ENCODE data around the gene FUT3.
A peak's percentile ranks its signal among the peaks of the same experiment; 100 is the strongest.

The FUT3 gene

DNA sequence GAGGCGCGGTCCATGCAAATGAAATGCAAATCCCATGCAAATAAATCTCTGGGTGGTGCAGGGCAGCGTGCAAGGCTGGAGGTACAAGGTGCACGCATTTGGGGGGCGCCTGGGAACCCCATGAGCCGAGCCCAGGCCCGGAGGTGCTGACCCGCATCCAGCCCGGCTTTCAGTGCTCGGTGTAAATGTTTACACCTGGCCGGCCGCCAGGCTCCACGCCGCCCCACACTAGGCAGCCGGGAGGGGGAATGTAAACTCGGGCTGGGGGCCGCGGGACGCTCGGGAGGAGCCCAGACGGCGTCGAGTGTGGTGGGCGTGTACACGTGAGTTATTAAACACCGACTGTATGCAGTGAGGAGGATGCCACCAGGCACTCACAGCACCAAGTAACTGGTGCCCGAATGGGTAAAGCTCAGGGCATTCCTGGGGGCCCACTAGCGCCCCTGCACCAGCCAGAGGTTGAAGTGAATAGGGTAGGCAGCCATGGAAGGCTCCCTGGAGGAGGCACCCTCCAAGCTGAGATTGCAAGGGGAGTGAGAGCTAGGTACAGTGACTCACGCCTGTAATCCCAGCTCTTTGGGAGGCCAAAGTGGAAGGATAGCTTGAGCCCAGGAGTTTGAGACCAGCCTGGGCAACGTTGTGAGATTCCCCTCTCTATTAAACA lies 28.9 kb downstream of the FUT3 start:
- no peak for DNase-seq

DNA sequence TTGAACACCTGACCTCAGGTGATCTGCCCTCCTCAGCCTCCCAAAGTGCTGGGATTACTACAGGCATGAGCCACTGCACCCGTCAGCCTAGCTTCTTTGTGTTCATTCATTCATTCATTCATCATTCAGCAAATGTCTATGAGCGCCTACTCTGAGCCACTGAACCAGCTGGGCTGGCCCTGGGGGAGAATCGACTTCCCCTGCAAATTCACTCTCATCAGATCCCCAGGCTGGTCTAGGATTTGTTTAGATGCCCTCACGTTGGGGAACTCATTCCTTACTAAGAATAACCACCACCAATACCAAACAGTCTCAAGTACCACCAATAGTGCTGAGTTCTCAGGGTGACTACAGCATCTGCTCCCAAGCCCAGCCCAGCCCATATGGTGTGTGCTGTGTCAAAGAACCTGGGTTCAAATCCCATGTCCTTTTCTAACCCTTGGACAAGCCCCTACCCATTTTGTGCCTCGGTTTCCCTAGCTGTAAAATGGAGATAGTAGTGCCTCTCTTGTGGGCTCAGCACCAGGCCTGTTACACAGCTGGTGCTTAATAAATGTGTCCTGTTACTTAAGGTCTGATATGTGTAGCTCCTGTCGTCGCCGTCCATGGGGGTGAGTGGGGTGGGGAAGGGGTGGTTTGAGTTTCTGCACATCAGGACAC lies 29.6 kb downstream of the FUT3 start:
- no peak for DNase-seq

DNA sequence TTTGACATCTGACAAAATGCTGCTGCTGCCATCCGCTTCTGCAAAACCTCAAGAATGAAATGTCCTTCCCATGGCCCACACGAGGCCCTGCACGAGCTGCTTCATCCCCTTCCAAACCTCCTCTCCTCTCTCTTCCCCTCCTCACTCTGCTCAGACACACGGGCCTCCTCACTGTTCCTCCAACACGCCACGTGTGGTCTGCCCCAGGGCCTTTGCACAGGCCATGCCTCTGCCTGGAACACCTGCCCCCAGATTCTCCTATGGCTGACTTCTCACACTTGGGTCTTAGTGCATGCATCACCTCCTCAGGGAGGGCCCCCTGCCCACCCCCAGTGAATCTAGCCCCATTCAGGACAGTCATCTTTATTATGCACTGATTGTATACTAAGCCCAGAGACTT lies 30.5 kb downstream of the FUT3 start:
- DNase-seq: no peak

DNA sequence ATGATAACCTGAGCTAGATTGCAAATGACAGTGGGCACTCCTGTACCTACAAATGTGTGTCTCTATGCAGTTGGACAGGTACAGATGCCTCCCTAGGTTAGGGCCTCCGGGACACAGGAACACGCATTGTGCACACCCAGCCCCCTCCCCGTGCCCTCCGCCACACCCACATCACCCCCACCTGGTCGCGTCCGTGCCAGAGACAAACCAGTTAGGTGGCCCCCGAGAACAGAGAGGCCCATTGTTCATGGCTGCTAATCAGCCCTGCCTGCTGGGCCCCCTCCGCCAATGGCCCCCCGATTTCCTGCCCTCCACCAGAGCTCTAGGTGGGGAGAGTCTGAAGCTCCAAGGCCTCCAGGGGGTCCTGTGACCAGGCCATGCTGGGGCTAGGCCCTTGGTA lies 32.7 kb downstream of the FUT3 start:
- no peak for DNase-seq

DNA sequence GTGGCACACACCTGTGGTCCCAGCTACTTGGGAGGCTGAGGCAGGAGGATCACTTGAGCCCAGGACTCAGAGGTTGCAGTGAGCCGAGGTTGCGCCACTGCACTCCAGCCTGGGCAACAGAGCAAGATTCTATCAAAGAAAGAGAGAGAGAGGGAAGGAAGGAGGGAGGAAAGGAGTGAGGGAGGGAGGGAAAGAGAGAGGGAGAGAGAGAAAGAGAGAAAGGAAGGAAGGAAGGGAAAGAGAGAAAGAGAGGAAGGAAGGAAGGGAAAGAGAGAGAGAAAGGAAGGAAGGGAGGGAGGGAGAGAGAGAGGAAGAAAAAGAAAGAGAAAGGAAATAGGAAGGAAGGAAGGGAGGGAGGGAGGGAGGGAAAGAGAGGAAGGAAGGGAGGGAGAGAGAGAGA lies 34.0 kb downstream of the FUT3 start:
- DNase-seq: no peak

DNA sequence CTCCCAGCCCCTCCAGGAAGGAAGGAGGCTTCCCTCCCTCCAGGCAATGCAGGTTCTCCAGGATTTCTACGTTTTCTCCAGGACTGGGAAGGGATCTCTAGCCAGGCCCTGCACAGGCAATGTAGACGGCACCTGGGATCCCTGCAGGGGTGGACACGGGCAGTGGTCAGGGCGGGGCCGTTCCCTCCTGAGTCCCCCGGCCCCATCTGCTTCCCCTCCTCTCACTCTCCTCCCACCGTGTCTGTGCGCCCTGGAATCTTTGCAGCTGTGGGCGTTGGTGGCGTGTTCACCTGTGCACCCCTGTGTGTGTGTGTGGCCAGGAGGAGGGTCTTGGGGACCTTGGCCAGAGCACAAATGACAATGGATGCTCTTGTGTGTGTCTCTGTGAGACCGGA lies 36.4 kb downstream of the FUT3 start:
- no peak for DNase-seq

DNA sequence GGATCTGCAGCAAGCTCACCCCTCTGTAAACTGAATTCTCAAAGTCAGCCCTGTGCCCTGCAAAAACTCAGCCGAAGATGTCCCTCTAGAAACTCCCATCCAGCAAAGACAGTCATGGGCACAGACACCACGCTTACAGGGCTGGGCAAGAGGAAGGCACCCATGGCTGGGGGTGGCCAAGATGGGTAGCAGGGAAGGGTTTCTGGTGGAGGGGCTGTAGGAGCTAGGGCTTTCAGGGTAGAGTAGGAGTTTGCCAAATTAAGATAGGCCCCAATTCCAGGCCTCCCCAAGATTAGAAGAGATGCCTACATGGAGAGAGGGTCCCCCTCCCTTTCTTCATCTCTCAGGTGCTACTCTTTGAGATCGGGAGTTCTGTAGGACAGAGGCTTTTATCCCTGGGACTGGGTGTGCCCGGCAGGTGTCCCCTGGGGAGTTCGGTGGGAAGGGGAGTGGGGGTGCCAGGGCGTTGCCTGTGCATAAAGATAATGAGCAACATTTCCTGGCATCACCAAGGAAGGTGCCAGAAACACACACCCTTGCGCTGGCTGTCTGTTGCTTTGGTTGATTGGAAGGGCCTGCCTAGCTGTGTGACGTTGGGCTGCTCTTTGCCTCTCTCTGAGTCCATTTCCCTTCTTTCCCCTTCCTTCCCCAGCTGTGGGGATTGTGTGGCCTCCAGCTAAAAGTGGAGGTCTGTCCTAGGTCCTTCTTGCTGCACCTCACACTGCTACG lies 37.0 kb downstream of the FUT3 start:
- DNase-seq: no peak

DNA sequence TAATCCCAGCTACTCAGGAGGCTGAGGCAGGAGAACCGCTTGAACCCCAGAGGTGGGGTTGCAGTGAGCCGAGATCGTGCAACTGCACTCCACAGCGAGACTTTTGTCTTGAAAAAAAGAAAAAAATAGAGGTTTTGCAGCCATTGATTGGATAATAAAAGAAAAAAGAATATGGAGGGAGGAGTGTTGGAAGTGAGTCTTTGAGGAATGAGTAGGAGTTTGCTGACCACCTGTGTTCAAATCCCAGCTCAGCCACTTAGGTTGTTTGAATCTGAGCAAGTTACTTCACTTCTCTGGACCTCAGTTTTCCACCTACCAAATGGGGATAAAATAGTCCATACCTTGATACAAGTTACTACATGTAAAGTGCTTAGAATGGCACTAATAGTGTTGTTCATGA lies 40.1 kb downstream of the FUT3 start:
- DNase-seq: no peak

DNA sequence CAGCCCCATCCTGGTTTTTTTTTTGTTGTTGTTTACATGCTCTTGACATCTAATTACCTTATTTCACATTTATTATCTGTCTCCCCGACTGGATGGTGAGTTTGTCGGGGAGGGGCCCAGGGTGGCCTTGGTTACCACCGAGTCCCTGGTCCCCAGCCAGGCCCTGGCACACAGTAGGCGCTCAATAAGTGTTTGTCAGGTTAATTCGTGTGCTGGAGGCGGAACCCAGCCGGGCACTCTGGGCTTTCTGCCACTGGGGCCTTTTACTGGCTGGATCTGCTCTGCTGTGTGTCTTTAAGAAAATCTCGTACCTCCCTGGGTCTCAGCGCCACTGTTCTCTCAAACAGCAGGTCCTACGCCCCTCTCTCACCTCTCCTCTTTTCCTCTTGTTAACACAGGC lies 41.8 kb downstream of the FUT3 start:
- DNase-seq: no peak

DNA sequence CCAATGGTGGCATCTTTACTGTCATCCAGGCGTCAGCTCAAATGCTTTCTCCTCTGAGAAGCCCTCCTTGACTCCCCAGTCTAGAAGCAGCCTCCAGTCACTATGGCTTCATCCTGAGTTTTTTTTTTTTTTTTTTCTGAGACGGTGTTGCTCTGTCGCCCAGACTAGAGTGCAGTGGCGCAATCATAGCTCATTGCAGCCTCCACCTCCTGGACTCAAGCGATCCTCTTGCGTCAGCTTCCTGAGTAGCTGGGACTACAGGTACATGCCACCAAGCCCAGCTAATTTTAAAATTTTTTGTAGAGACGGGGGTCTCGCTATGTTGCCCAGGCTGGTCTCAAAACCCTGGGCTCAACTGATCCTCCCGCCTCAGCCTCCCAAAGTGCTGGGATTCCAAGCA lies 42.2 kb downstream of the FUT3 start:
- DNase-seq: no peak

DNA sequence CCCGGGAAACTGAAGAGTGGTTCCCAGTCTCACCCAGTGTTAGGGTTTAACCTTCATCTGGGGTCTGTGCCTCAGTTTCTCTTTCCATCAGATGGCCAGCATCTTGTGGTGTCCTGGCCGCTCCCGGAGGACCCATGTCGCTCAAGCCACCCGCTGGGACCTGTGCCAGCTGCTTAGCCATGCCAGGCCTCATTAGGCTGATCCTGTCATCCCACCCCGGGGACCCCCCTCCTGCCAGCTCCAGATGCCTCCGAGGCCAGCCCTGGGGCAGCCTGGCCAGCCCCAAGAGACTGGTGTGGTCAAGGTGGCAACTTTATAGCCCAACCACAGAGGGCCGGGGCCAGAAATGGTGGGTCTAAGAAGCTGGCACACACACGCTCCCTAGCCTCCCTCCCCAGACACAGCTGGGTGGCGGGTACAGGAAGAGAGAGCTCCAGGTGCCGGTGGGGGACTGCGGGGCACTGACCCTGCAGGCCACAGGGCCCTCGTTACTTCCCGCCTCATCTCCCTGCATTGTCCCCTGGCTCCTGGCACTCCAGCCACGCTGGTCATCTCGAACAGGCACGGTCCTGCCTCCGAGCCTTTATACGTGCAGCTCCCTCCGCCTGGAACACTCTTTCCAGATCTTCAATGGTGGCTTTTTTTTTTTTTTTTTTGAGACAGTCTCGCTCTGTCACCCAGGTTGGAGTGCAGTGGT lies 43.0 kb downstream of the FUT3 start:
- DNase-seq: no peak

DNA sequence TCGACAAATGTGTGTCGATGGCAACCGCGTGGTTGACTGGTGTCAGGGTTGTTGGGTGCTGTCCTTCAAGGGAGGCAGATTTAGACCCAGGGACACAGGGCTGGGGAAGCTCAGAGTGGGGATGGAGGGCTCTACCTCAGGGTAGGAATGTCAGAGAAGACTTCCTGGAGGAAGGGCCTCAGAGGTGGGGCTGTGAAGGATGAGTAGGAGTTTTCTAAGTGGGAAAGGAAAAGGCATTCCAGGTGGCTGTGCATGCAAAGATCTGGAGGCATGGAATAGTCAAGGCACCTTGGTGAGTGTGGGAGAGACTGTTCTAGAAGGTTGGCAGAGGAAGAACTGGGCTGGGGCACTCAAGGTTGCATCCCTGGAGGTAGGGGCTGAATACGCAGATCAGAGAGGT lies 44.3 kb downstream of the FUT3 start:
- no peak for DNase-seq

DNA sequence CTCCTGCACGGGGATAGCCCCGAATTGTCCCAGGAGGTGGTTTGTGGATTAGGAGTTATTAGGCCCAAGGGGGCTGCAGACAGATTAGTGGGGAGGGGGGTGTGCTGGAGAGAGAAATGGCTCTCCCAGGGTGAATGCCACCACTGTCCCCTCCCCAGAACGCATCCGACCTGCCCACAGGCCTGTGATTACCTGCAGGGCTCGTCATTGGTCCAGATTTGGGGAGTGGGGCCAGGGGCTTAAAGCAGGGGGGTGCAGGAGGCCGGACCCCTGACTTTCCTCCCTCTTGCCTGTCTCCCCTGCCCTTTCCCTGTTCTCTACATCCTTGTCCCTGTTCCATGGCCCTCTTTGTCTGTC lies 45.1 kb downstream of the FUT3 start:
- no peak for DNase-seq

DNA sequence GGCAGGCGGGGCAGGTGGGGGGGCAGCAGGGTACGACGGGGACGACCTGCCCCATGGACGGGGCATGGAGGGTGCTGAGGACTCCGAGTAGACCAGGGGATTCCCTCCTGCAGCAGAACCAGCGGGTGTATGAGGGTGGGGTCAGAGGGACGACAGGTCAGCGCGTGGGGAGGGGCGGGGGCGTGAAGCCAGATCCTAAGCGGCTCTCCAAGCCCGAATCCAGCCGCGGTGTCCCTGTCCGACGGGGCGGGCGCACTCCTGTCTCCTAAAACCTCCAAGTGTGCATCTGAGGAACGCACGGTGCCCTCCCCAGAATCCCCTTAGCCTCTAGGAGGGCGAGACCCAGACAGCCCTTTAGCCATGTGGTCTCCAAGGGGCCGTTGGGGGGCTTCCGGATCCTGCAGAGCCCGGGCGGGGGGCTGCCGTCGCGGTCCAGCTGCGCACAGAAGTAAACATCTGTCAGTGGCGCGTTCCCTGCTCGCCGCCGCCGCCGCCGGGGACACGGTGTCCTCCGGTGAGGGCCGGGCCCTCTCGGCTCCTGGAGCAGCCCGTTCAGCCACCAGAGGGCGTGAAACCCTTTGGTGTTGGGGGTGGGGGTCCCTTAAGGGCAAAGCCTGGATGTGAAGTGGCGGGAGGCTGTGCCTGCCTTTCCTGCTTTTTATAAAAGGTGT lies 45.7 kb downstream of the FUT3 start:
- peak; percentile 32 for DNase-seq

DNA sequence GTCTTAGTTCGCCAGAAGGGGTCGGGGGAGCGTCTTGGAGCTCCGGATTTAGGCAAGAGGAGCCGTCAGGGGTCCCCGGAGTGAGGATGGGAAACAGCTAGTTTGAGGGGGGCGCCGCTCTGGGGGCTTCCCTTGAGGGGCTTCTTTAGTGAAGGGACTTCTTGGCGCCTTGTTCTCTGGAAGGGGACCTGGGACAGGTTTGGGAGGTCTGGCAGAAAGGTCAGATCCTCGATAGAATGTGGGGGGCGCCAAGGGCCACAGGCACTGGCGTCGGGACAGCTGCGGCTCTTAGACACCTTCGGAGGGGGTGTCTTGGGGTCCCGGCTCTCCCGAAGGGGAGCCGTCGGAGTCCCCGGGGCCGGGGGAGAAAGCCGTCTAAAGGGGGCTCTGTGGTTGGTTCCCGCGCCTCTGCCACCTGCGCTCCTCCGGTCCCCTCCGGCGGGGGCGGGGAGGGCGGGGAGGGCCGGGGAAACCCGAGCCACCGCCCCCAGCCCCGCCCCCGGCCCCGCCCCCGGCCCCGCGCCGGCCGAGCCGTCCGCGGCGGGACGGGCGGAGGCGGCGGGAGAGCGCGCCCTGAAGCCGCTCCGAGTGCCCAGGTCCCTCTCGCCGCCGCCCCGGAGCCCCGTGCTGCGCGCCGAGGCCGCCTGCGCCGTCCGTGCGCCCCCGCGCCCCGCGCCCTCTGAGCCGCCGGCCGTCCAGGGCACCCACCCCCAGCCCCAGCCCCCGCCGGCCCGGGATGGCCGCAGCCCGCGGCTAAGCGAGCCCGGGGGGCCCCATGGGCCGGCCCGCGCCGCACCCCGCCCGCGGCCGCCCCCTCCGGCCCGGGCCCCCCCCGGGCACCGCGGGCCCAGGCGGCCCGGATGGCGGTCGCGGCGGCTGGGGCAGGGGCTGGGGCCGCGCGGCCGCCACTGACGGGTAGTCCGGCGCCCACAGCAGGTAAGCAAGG lies 46.5 kb downstream of the FUT3 start, which contains the start of gene NRTN:
TSS of gene NRTN (plus strand) at position 552 of the 946 bp plus-strand sequence. CDS start 19,099 bp downstream, outside the sequence.
- DNase-seq: no peak

DNA sequence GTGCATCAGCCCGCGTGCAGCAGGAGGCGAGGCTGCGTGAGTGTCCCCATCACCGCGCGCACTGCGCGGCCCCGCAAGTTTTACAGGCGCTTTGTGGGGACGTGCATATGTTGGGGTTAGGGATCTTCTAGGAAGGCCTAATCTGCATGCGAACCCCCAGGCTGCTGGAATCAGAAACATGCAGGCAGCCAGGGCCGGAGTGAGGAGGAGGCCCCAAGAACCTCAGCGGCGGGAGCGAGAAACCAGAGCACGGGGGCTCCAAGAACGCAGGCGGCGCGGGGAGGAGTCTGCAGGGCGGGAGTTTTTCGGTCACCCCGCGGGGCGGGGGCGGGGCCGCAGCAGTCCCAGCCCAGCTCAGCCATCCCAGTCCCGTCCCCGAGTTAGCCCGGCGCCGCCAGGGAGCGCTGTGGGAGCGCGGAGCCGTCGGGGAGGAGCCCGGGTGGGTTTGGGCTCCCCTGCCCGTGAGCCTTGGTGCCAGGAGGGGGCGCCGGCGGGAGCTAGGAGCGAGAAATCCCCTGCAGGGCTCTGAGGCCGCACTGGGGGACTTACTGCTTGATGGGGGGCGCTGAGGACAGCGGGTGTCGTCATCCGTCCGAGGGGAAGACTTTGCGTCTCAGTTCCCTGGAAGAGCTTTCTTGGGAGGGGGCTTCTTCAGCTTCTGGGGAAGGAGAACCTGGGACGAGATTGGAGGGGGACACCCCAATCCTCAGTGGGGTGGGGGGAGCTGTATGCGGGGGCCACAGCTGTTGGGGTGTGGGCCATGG lies 47.3 kb downstream of the FUT3 start:
- DNase-seq: peak; percentile 88

DNA sequence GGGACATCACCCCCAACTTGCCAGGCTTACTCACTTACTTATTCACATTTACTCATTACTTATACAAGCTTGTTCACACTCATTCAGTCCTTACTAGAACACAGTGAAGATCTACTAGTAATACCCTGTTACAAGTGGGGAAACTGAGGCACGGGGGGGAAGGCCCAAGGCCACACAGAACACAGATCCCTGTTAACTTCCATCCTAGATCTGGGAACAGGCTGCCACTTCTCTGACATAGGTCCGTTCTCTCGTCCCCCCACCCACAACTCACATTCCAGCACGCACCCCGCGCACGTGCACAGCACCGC lies 47.9 kb downstream of the FUT3 start:
- no peak for DNase-seq

DNA sequence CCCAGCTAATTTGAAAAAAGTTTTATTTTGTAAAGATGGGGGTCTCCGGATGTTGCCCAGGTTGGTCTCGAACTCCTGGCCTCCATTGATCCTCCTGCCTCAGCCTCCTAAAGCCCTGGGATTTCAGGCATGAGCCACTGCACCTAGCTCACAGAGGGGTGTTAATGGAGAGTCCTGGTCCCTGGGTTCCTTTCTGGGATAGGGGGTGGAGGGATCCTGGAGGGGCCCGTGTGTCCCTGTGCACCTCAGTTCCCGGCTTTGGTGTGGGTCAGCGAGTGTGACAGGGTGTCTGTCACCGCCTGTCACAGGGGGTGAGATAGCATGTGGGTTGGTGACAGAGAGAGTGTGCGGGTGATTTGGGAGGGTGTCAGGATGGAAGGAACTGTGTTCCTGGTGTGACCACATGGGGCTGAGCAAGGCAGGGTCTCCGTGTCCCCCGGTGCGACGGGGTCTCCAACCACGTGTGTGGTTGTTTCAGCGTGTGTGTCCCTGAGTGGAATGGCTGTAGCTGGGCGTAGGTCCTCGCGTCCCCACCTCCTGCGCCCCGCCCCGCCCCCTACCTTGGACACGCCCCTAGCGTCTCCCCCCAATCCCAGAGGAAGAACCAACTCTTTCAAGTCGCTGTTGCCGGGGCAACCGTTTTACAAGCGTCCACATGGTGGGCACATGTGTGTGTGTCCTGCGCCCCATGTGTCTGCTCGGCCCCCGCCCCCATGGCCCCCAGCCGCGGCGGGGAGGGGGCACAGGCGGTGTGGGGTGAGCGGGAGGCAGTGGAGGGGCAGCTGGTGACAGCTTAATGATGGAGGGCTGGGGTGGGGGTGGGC lies 49.2 kb downstream of the FUT3 start:
- DNase-seq: peak; percentile 56

DNA sequence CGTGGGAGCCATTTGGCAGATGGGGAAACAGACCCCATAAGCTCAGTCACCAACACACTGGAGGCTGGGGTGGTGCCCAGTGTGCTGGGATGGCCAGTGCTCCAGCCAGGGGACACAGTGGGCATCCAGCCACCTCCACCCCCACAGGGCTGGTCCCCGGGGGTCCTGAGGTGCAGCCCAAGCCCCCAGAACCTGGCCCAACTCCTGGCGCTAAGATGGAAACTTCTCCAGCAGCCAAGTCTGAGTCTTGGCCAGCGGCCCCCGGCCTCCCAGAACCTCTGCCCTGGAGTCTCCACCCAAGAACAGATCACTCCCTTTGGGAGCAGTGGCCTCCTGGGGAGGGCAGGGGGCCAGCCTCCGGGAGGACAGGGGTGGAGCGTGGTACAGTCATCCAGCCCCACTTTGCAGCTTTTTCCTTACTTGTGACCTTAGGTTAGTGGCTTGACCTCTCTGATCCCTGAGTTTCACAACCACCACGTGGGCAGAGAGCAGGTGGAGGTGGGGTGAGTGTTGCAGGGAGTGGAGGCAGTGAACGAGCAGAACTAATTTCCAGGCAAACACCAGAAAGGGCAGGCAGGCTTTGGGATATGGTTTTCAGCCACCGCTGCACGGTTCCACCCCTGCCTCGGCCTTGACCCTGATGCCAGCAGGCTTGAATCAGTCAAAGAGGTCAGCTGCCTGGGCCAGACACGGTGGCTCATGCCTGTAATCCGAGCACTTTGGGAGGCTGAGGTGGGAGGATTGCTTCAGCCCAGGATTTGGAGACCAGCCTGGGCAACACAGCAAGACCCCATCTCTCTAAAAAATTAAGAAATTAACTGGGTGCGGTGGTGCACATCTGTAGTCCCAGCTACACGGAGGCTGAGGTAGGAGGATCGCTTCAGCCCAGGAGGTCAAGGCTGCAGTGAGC lies 50.6 kb downstream of the FUT3 start:
- DNase-seq: no peak

All from DMS 273 treated with DMSO at 0.1 percent for 48 hours (cell line).